ENCODE results near the gene TNFRSF8.
A peak's percentile ranks its signal among the peaks of the same experiment; 100 is the strongest.

Gene TNFRSF8

DNA sequence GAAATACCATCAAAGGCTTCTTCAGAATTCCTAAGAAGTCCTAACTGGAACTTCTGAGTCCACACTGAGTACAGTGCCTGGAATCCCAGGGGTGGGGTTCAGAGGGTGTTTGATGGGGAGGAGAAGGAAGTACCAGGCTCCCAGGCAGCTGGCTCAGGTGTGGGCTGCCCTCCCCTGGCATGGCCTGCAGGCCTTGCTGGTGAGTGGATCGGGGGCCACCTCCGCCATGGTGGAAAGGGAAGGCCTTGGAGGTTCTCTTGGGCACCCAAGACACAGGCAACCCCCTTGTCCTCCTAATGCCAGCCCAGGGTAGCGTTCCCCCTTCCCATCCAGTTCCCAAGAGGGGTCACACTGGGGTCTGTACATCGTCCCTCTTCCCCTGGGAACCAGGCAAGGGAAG lies 76.9 kb downstream of the TNFRSF8 start:
- in situ Hi-C loops (cut with MboI; ENCODE audit: low sequenced_read_pairs, unreplicated experiment): no loop called here
- TF ChIP-seq, protein P1, sequence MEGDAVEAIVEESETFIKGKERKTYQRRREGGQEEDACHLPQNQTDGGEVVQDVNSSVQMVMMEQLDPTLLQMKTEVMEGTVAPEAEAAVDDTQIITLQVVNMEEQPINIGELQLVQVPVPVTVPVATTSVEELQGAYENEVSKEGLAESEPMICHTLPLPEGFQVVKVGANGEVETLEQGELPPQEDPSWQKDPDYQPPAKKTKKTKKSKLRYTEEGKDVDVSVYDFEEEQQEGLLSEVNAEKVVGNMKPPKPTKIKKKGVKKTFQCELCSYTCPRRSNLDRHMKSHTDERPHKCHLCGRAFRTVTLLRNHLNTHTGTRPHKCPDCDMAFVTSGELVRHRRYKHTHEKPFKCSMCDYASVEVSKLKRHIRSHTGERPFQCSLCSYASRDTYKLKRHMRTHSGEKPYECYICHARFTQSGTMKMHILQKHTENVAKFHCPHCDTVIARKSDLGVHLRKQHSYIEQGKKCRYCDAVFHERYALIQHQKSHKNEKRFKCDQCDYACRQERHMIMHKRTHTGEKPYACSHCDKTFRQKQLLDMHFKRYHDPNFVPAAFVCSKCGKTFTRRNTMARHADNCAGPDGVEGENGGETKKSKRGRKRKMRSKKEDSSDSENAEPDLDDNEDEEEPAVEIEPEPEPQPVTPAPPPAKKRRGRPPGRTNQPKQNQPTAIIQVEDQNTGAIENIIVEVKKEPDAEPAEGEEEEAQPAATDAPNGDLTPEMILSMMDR (IDR thresholded peaks at IDR 0.05; ENCODE audit: borderline replicate concordance, control extremely low read depth, extremely low read depth, insufficient read depth, missing control alignments): no peak
- no peak for DNase-seq (ENCODE audit: low spot score)

GRCh38 chr1:12140515-12141162 lies 77.5 kb downstream of the TNFRSF8 start:
- in situ Hi-C loops (cut with MboI; ENCODE audit: low sequenced_read_pairs, unreplicated experiment): no loop called here
- DNase-seq (ENCODE audit: low spot score): no peak

GRCh38 chr1:12141163-12141850 lies 78.2 kb downstream of the TNFRSF8 start:
- no peak for DNase-seq (ENCODE audit: low spot score)
- in situ Hi-C loops (cut with MboI; ENCODE audit: low sequenced_read_pairs, unreplicated experiment): no loop called here
- TF ChIP-seq, protein P1 (IDR thresholded peaks at IDR 0.05; ENCODE audit: borderline replicate concordance, control extremely low read depth, extremely low read depth, insufficient read depth, missing control alignments): no peak

More at GRCh38 chr1:12140515-12141162, 77.5 kb downstream of the TNFRSF8 start:
- TF ChIP-seq, protein P1 (IDR thresholded peaks at IDR 0.05; ENCODE audit: borderline replicate concordance, control extremely low read depth, extremely low read depth, insufficient read depth, missing control alignments): no peak

DNA sequence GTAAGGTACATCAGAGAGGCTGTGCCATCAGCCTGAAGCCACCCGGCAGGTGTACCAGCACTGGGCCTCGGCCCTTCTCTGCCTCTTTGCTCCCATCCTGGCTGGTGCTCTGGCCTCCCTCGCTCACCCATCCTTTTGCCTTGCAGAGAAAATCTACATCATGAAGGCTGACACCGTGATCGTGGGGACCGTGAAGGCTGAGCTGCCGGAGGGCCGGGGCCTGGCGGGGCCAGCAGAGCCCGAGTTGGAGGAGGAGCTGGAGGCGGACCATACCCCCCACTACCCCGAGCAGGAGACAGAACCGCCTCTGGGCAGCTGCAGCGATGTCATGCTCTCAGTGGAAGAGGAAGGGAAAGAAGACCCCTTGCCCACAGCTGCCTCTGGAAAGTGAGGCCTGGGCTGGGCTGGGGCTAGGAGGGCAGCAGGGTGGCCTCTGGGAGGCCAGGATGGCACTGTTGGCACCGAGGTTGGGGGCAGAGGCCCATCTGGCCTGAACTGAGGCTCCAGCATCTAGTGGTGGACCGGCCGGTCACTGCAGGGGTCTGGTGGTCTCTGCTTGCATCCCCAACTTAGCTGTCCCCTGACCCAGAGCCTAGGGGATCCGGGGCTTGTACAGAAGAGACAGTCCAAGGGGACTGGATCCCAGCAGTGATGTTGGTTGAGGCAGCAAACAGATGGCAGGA lies 79.2 kb downstream of the TNFRSF8 start:
- in situ Hi-C loops (cut with MboI; ENCODE audit: low sequenced_read_pairs, unreplicated experiment): no loop called here
- TF ChIP-seq, protein P1 (IDR thresholded peaks at IDR 0.05; ENCODE audit: borderline replicate concordance, control extremely low read depth, extremely low read depth, insufficient read depth, missing control alignments): no peak
- DNase-seq (ENCODE audit: low spot score): no peak

- in situ Hi-C loops (cut with MboI; ENCODE audit: low sequenced_read_pairs, unreplicated experiment): no loop called here
- no peak for DNase-seq (ENCODE audit: low spot score)
- TF ChIP-seq, protein P1 (IDR thresholded peaks at IDR 0.05; ENCODE audit: borderline replicate concordance, control extremely low read depth, extremely low read depth, insufficient read depth, missing control alignments): no peak
Observed at GRCh38 chr1:12142891-12143630, 80.0 kb downstream of the TNFRSF8 start.

DNA sequence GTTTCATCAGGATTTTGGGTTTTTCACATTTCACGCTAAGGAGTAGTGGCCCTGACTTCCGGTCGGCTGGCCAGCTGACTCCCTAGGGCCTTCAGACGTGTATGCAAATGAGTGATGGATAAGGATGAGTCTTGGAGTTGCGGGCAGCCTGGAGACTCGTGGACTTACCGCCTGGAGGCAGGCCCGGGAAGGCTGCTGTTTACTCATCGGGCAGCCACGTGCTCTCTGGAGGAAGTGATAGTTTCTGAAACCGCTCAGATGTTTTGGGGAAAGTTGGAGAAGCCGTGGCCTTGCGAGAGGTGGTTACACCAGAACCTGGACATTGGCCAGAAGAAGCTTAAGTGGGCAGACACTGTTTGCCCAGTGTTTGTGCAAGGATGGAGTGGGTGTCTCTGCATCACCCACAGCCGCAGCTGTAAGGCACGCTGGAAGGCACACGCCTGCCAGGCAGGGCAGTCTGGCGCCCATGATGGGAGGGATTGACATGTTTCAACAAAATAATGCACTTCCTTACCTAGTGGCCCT lies 80.6 kb downstream of the TNFRSF8 start:
- in situ Hi-C loops (cut with MboI; ENCODE audit: low sequenced_read_pairs, unreplicated experiment): no loop called here
- DNase-seq (ENCODE audit: low spot score): peak; percentile 72
- TF ChIP-seq, protein P1 (IDR thresholded peaks at IDR 0.05; ENCODE audit: borderline replicate concordance, control extremely low read depth, extremely low read depth, insufficient read depth, missing control alignments): no peak

All from GM13976 (cell line).